ENCODE data around the gene FADS2. TPM values are rescaled to one million over a fixed set of nuclear protein-coding genes. Genes with fewer than 3 reads are reported as not detected.
A peak's percentile ranks its signal among the peaks of the same experiment; 100 is the strongest.

The FADS2 gene
- polyA plus RNA-seq, 2 of the 4 experiments (the other 2 are of a cell fraction): 215 to 391 TPM

GRCh38 chr11:61778920-61779650 lies 49.0 kb upstream of the FADS2 start:
- ChIA-PET CTCF (interaction anchor here (0.7 to 5.4 kb wide), 8 partner anchors 8 to 329 kb away, joined by 3 to 71 read pairs (median 4); no protein-coding TSS in a partner anchor), POLR2A (no interaction called here)
- Histone ChIP-seq H3K4me1 (peaks cover 6% of the 10 kb centered on the region; the same call in 2 of the 3 replicates), H3K9me3 (no peaks in the 10 kb centered on the region), H3K4me3 (no peak overlapping the region), H3K4me2 (no peak overlapping the region), H3K27ac (no peak overlapping the region)
- no peak for FAIRE-seq
- 87% methylated on average over 12 of the region's 24 CpGs for WGBS (ENCODE audit: missing lambda C conversion rate)
- DNase-seq (ENCODE audit: low read depth in 1 of 2, low spot score in 1 of 2): no peak
- ATAC-seq: no peak
- no peak for TF ChIP-seq FOSL2 (IDR thresholded peaks at IDR 0.05)
- no peak for TF ChIP-seq FOSL2 (CRISPR knock-in tag; IDR thresholded peaks at IDR 0.05)
- TF ChIP-seq PBX3 (IDR thresholded peaks at IDR 0.05): no peak
- no peak for TF ChIP-seq RARB (CRISPR knock-in tag; IDR thresholded peaks at IDR 0.05)
- TF ChIP-seq HOXA7 (CRISPR knock-in tag; IDR thresholded peaks at IDR 0.05): no peak
- TF ChIP-seq, protein P1, sequence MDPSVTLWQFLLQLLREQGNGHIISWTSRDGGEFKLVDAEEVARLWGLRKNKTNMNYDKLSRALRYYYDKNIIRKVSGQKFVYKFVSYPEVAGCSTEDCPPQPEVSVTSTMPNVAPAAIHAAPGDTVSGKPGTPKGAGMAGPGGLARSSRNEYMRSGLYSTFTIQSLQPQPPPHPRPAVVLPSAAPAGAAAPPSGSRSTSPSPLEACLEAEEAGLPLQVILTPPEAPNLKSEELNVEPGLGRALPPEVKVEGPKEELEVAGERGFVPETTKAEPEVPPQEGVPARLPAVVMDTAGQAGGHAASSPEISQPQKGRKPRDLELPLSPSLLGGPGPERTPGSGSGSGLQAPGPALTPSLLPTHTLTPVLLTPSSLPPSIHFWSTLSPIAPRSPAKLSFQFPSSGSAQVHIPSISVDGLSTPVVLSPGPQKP (IDR thresholded peaks at IDR 0.05; ENCODE audit: low read depth, low read length): no peak
- no peak for TF ChIP-seq FOXS1 (CRISPR knock-in tag; IDR thresholded peaks at IDR 0.05)

DNA sequence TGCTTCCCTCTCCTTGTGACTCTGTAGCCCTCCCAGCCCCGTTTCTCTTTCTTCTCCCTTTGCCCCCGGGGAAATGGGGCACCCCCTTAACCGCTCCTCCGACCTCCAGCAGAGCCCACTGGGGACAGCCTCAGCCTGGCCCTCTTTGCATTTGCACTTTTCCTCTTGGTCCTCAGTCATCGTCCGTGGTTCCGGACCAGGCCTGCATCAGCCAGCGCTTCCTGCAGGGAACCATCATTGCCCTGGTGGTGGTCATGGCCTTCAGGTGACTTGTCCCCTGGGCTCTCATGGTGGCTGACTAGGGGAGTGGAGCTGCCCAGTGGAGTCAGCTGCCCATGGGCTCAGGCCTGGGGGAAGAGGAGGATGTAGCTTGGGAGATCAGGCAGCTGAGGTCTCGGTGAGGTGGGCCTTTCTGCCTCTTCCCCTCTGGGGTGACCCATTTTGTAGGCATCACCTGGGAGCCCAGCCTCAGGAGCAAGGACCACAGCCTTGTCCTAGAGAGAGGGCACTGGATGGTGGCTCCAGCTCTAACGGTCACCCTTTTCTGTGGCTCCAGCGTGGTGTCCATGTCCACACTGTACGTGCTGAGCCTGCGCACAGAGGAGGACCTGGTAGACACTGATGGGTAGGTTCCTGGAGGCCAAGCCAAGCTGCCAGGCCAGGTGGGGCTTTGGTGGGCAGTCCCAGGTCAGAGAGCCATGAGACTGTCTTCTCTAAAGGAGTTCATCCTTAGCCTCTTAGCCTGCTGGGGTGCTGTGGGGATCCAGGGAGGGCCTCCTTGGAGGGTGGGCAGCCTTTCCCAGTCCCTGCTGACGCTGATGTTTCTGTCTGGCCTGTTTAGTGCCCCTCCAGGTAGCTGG lies 48.2 kb upstream of the FADS2 start:
- Histone ChIP-seq H3K4me1 (peaks cover 6% of the 10 kb centered on the region; the same call in 2 of the 3 replicates), H3K9me3 (no peaks in the 10 kb centered on the region), H3K4me2 (no peak overlapping the region), H3K27ac (peak overlapping the region in 1 of 2 experiments; percentile 1; a peak in 1 of 6 replicates), H3K4me3 (no peak overlapping the region)
- ChIA-PET POLR2A (no interaction called here), CTCF (interaction anchor here (0.7 to 5.4 kb wide), 16 partner anchors 7 to 328 kb away, joined by 3 to 71 read pairs (median 4); partner anchors contain the start of gene MYRF)
- DNase-seq (ENCODE audit: low read depth in 1 of 2, low spot score in 1 of 2) (no peak), ATAC-seq (no peak), FAIRE-seq (no peak)
- TF ChIP-seq HEYL (CRISPR knock-in tag; IDR thresholded peaks at IDR 0.05) (no peak), RAD21 (conservative IDR thresholded peaks at IDR 0.05 in 1 of 2, IDR thresholded peaks at IDR 0.05 in 1 of 2) (no peak), ZC3H11A (IDR thresholded peaks at IDR 0.05) (no peak), ESRRA (IDR thresholded peaks at IDR 0.05; ENCODE audit: borderline replicate concordance, low read length) (no peak)
- TF ChIP-seq, protein P1 (IDR thresholded peaks at IDR 0.05; ENCODE audit: low read depth, low read length): no peak
- WGBS (ENCODE audit: missing lambda C conversion rate): 86% methylated on average over 13 of the region's 14 CpGs

- Histone ChIP-seq H3K4me1 (peaks cover 6% of the 10 kb centered on the region; the same call in 2 of the 3 replicates), H3K27ac (peak overlapping the region in 1 of 2 experiments; percentile 36; a peak in 2 of 6 replicates), H3K9me3 (no peaks in the 10 kb centered on the region), H3K4me3 (no peak overlapping the region), H3K4me2 (no peak overlapping the region)
- POLR2A ChIA-PET: no interaction called here
- DNase-seq (ENCODE audit: low read depth in 1 of 2, low spot score in 1 of 2) (no peak), ATAC-seq (no peak), FAIRE-seq (no peak)
- WGBS (ENCODE audit: missing lambda C conversion rate): 91% methylated on average over 9 of the region's 9 CpGs
- CTCF ChIA-PET: interaction anchor here (0.5 to 5.4 kb wide), 14 partner anchors 8 to 561 kb away, joined by 3 to 71 read pairs (median 4); partner anchors contain the start of genes FEN1 and MYRF
- TF ChIP-seq POLR2A (IDR thresholded peaks at IDR 0.05; ENCODE audit: low read length) (no peak), MAZ (IDR thresholded peaks at IDR 0.05; ENCODE audit: borderline replicate concordance, low read depth, low read length) (no peak), POLR2AphosphoS2 (conservative IDR thresholded peaks at IDR 0.05; ENCODE audit: low read length) (no peak), ZFP36 (IDR thresholded peaks at IDR 0.05; ENCODE audit: borderline replicate concordance, partially characterized antibody) (no peak), ZSCAN20 (CRISPR knock-in tag; IDR thresholded peaks at IDR 0.05) (no peak), HOXB5 (CRISPR knock-in tag; IDR thresholded peaks at IDR 0.05) (no peak), ATOH8 (CRISPR knock-in tag; IDR thresholded peaks at IDR 0.05; ENCODE audit: low read depth) (no peak), HOXB13 (CRISPR knock-in tag; IDR thresholded peaks at IDR 0.05; ENCODE audit: low read depth) (no peak), FOSB (CRISPR knock-in tag; IDR thresholded peaks at IDR 0.05) (no peak), KDM5A (IDR thresholded peaks at IDR 0.05) (no peak), NPAS2 (CRISPR knock-in tag; IDR thresholded peaks at IDR 0.05; ENCODE audit: borderline replicate concordance) (no peak)
- TF ChIP-seq, protein P2, sequence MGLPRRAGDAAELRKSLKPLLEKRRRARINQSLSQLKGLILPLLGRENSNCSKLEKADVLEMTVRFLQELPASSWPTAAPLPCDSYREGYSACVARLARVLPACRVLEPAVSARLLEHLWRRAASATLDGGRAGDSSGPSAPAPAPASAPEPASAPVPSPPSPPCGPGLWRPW (IDR thresholded peaks at IDR 0.05): no peak
- TF ChIP-seq, protein P3, sequence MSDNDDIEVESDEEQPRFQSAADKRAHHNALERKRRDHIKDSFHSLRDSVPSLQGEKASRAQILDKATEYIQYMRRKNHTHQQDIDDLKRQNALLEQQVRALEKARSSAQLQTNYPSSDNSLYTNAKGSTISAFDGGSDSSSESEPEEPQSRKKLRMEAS (IDR thresholded peaks at IDR 0.05): no peak
- TF ChIP-seq, protein P4, sequence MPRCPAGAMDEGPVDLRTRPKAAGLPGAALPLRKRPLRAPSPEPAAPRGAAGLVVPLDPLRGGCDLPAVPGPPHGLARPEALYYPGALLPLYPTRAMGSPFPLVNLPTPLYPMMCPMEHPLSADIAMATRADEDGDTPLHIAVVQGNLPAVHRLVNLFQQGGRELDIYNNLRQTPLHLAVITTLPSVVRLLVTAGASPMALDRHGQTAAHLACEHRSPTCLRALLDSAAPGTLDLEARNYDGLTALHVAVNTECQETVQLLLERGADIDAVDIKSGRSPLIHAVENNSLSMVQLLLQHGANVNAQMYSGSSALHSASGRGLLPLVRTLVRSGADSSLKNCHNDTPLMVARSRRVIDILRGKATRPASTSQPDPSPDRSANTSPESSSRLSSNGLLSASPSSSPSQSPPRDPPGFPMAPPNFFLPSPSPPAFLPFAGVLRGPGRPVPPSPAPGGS (IDR thresholded peaks at IDR 0.05): no peak
Observed at GRCh38 chr11:61780581-61781162, 47.4 kb upstream of the FADS2 start.

Data from A549 (cell line).